Spleen (tissue), 11 donors: ENCODE data around the gene RHOB. TPM values are rescaled to one million over a fixed set of nuclear protein-coding genes. Genes with fewer than 3 reads are reported as not detected.

ENCODE experiments used
- DNase-seq: peaks from one replicate; pipeline ENCODE4 v3.0.0-alpha.2; 2020
- H3K27ac ChIP-seq, 8 donors: fragments of 200-600 bp; sonication (generic) in 7 of 8; 1 replicate in 4 of 8; 2 replicates in 4 of 8; pipeline versions ENCODE4 v1.5.0 to v1.8.0; 2016 to 2021; ENCODE audit warnings: inconsistent platforms in 4 of 8, mild to moderate bottlenecking in 4 of 8, moderate library complexity in 1 of 8
- H3K27me3 ChIP-seq, 7 donors: fragments of 200-600 bp; sonication (generic) in 6 of 7; replicated peaks in 1 of 7; 1 replicate in 4 of 7; 2 replicates in 3 of 7; pipeline versions ENCODE4 v1.5.0 to v1.8.0; 2016 to 2021; ENCODE audit warnings: inconsistent platforms in 3 of 7, mild to moderate bottlenecking in 1 of 7
- H3K36me3 ChIP-seq, 6 donors: fragments of 200-600 bp; sonication (generic) in 5 of 6; 1 replicate in 4 of 6; 2 replicates in 2 of 6; pipeline versions ENCODE4 v1.5.0 to v1.8.0; 2016 to 2021; ENCODE audit warnings: inconsistent platforms in 2 of 6
- H3K4me1 ChIP-seq, 6 donors: fragments of 200-600 bp; sonication (generic) in 5 of 6; 1 replicate in 3 of 6; 2 replicates in 3 of 6; pipeline versions ENCODE4 v1.5.0 to v1.8.0; 2016 to 2021; ENCODE audit warnings: inconsistent platforms in 3 of 6
- H3K4me3 ChIP-seq, 8 donors: fragments of 200-600 bp; sonication (generic) in 7 of 8; 1 replicate in 4 of 8; 2 replicates in 4 of 8; pipeline versions ENCODE4 v1.5.0 to v1.8.0; 2016 to 2021; ENCODE audit warnings: inconsistent platforms in 4 of 8, mild to moderate bottlenecking in 4 of 8, moderate library complexity in 2 of 8
- H3K9me3 ChIP-seq, 8 donors: fragments of 200-600 bp; sonication (generic) in 7 of 8; 1 replicate in 4 of 8; 2 replicates in 4 of 8; pipeline versions ENCODE4 v1.5.0 to v1.8.0; 2016 to 2021; ENCODE audit warnings: inconsistent platforms in 4 of 8
- CTCF ChIP-seq, 11 experiments: fragments of 200-600 bp in 7 of 11; fragments of 450-650 bp in 4 of 11; sonication (generic) in 4 of 11; IDR thresholded peaks in 8 of 11; conservative IDR thresholded peaks in 3 of 11; 1 replicate in 7 of 11; 2 replicates in 4 of 11; pipeline versions ENCODE4 v1.4.0 to v1.8.0; 2016 to 2021; ENCODE audit warnings: antibody characterized with exemption in 11 of 11, inconsistent platforms in 4 of 11, mild to moderate bottlenecking in 1 of 11
- POLR2A ChIP-seq, 3 donors: fragments of 450-650 bp; IDR thresholded peaks; one replicate each; pipeline ENCODE4 v1.5.1; 2017; ENCODE audit warnings: antibody characterized with exemption in 3 of 3, mild to moderate bottlenecking in 1 of 3
- POLR2AphosphoS5 ChIP-seq, 3 donors: sonication (generic); formaldehyde crosslinking; IDR thresholded peaks; one replicate each; pipeline ENCODE4 v1.5.1; 2017; ENCODE audit warnings: antibody characterized with exemption in 3 of 3
- WGBS, 5 donors: extraction: QIAGEN DNeasy Blood & Tissue Kit in 3 of 5; methylation state at CpG; one replicate each; pipeline versions ENCODE4 v1.1.5 to v1.1.7; 2013 to 2018; 5-methylcytosine and 5-hydroxymethylcytosine counted together
- intact Hi-C: fragments of 100-400 bp; cut with DNase I; formaldehyde crosslinking; loops from one replicate; pipeline ENCODE4 v1.15.0; 2023; ENCODE audit warnings: low total_unique reads
- polyA plus RNA-seq, 3 donors: library from polyadenylated mRNA; stranded (reverse); fragments of 200-250 nt; gene quantifications; one replicate each; pipeline ENCODE4 v1.2.1, GENCODE V29; 2013
- total RNA-seq, 7 donors: library from RNA; depleted of rRNA in 3 of 7; stranded (reverse); fragments of >200 nt in 3 of 7; fragmentation: NEBNext Ultra II Directional in 4 of 7; extraction: Animal tissue kit (Norgen Biotek cat#: 25700) in 4 of 7; gene quantifications; one replicate each; pipeline versions ENCODE4 v1.1.0 to v1.2.1, GENCODE V29; 2016 to 2021
- donor health status: healthy with polysubstance abuse.
- donor health status: DM: no; HTN: no; CAD: no; lungs with moderate emphysema.
- donor health status: DM: no; HTN: no; CAD: no.
- donor health status: Bipolar disorder and iron deficiency.
- donor health status: healthy.
- donor health status: DM: no; HTN: no; CAD: no.
- donor health status: DM: yes; HTN: yes; CAD: no.

The RHOB gene
- total and polyA plus RNA-seq, 10 donors: 32.6 to 309 (median 158) TPM

- H3K27me3 ChIP-seq: no peaks in the 10 kb centered on the region
- no peak for DNase-seq
- H3K9me3 ChIP-seq: no peaks in the 10 kb centered on the region
- H3K4me1 ChIP-seq: peaks cover 0 to 16% (median 0%) of the 10 kb centered on the region in 6 donors
- WGBS, 5 donors: 86 to 97% (median 92%) methylated on average over 6 of the region's 6 CpGs
- TF ChIP-seq POLR2A (IDR thresholded peaks at IDR 0.05) (no peak), POLR2AphosphoS5 (IDR thresholded peaks at IDR 0.05) (no peak), CTCF (IDR thresholded peaks at IDR 0.05 in 8 of 11, conservative IDR thresholded peaks at IDR 0.05 in 3 of 11) (no peak)
- H3K27ac ChIP-seq: no peak overlapping the region
- intact Hi-C loops: no loop called here
- no peaks in the 10 kb centered on the region for H3K36me3 ChIP-seq
- no peak overlapping the region for H3K4me3 ChIP-seq
Observed at GRCh38 chr2:20484034-20484617, 37.3 kb downstream of the RHOB start.

- H3K9me3 ChIP-seq: no peaks in the 10 kb centered on the region
- no peaks in the 10 kb centered on the region for H3K27me3 ChIP-seq
- no peak overlapping the region for H3K27ac ChIP-seq
- peaks cover 0 to 16% (median 0%) of the 10 kb centered on the region in 6 donors for H3K4me1 ChIP-seq
- intact Hi-C loops: no loop called here
- WGBS, 5 donors: 78 to 90% (median 87%) methylated on average over 7 to 8 of the region's 8 CpGs
- H3K4me3 ChIP-seq: no peak overlapping the region
- DNase-seq: no peak
- TF ChIP-seq CTCF (IDR thresholded peaks at IDR 0.05 in 8 of 11, conservative IDR thresholded peaks at IDR 0.05 in 3 of 11) (no peak), POLR2AphosphoS5 (IDR thresholded peaks at IDR 0.05) (no peak), POLR2A (IDR thresholded peaks at IDR 0.05) (no peak)
- no peaks in the 10 kb centered on the region for H3K36me3 ChIP-seq
Observed at GRCh38 chr2:20484810-20485611, 38.1 kb downstream of the RHOB start.

- intact Hi-C loops: no loop called here
Observed at GRCh38 chr2:20485612-20486388, 38.9 kb downstream of the RHOB start.

More at GRCh38 chr2:20485612-20486388, 38.9 kb downstream of the RHOB start:
- no peak overlapping the region for H3K27ac ChIP-seq
- no peak for TF ChIP-seq POLR2AphosphoS5 (IDR thresholded peaks at IDR 0.05)
- TF ChIP-seq POLR2A (IDR thresholded peaks at IDR 0.05): no peak
- no peak for TF ChIP-seq CTCF (IDR thresholded peaks at IDR 0.05 in 8 of 11, conservative IDR thresholded peaks at IDR 0.05 in 3 of 11)
- DNase-seq: no peak
- whole genome bisulfite sequencing, 5 donors: 61 to 75% (median 69%) methylated on average over 7 of the region's 7 CpGs
- no peaks in the 10 kb centered on the region for H3K27me3 ChIP-seq
- H3K4me1 ChIP-seq: peaks cover 0 to 16% (median 0%) of the 10 kb centered on the region in 6 donors
- no peaks in the 10 kb centered on the region for H3K36me3 ChIP-seq
- H3K4me3 ChIP-seq: no peak overlapping the region
- H3K9me3 ChIP-seq: no peaks in the 10 kb centered on the region
